Measurements from ENCODE around the gene MRPL10.

The MRPL10 gene

DNA sequence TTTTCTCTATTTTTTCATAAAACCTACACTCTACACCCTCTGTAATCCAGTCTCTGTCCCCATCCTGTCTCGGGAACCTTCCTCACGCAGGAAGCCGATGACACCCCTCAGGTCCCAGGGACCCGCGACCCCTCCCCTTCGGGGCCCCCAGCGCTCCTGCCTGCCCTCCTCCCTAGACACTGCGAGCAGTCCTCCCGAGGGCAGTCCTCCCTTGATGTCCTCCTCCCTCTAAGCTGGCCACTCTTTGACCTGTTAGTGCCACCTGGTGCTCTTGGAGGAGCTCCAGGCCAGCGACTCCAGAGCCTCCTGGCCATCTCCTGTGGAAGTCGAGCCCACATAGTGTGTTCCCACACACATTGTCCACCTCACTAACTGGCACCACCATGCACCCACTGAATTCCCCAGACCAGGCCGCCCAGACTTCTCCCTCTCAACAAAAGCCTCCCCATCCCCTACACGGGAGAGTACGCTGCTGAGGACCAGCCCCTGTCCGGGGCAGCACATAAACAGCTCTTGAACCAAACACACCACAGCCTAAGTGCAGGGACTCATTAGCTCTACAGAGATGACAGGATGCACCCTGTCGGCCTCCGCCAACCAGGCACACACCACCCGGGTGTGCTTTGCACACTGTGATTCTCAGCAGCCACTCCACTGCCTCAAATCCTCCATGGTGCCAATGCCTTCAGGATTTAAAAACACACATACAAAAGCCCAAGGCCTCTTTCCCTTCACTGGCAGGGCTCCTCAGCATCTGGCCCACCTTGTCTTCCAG lies 19.0 kb downstream of the MRPL10 start:
- DNase-seq (ENCODE audit: low read depth), result no peak

GRCh38 chr17:47811709-47812108 lies 19.6 kb downstream of the MRPL10 start:
- DNase-seq (ENCODE audit: low read depth), result no peak

GRCh38 chr17:47810901-47811635 lies 20.3 kb downstream of the MRPL10 start:
- DNase-seq (ENCODE audit: low read depth), result no peak

DNA sequence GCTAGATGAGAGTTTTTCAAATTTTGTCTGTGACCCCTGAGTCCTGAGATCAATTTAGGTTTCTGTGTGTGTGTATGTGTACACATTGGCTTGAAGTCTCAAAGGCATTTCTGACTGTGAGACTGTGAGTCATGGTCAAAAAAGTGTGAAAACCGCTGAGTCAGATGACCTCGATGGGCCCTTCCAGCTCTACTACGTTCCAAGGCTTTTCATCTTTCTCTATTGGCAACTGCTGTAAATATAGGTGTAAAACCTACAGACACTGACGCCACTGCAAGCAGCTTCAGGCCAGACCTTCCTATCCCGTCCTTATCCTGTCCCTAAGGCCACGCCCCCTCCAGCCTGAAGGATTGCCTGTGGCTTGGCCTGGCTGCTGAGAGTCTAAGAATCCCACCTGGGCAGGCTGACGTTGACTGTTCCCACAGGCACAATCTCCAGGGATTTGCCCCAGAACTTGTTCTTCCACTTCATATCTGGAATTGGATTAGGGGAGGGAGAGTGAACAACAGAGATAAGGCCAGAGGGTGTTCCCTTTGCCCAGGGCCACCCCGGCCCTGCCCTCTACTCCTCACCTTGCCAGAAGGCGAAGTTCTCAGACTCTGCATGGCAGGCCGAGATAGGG lies 21.0 kb downstream of the MRPL10 start:
- DNase-seq (ENCODE audit: low read depth), result no peak

- no peak for DNase-seq (ENCODE audit: low read depth)
These were observed 22.4 kb downstream of the MRPL10 start for GRCh38 chr17:47808830-47809480.

- no peak for DNase-seq (ENCODE audit: low read depth)
These were observed 23.1 kb downstream of the MRPL10 start for GRCh38 chr17:47808036-47808829.

- no peak for DNase-seq (ENCODE audit: low read depth)
These were observed 23.9 kb downstream of the MRPL10 start for GRCh38 chr17:47807421-47807820.

GRCh38 chr17:47806913-47807255 lies 24.5 kb downstream of the MRPL10 start:
- no peak for DNase-seq (ENCODE audit: low read depth)

DNA sequence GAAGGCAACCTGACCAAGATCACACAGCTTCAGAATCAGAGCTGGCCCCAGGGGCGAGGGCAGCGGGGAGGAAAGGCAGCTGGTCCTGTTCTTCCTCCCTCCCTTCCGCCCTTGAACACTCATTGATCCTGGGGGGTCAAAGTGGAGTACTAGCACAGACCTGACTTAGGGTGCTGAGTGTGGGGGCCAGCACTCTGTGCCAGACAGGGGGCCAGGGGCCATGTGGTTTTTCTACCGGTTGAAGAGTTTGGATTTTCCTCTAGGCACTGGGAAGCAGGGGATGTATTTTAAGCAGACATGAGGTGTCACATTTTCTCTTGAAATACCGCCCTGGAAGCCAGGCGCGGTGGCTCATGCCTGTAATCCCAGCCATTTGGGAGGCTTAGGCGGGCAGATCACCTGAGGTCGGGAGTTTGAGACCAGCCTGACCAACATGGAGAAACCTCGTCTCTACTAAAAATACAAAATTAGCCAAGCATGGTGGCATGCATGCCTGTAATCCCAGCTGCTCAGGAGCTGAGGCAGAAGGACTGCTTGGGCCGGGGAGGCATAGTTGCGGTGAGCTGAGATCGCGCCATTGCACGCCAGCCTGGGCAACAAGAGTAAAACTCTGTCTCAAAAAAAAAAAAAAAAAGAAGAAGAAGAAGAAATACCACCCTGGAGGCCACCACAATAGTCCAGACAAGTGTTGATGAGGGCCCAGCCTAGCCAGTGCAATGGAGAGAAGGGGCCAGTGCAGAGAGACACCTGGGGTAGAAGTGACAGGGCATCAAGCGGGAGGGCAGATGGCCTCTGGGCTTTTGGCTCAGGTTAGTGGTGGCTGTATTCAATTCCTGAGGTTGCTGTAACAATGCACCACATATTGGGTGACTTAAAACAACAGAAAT lies 25.1 kb downstream of the MRPL10 start:
- no peak for DNase-seq (ENCODE audit: low read depth)

GRCh38 chr17:47804461-47804860 lies 26.9 kb downstream of the MRPL10 start:
- no peak for DNase-seq (ENCODE audit: low read depth)

DNA sequence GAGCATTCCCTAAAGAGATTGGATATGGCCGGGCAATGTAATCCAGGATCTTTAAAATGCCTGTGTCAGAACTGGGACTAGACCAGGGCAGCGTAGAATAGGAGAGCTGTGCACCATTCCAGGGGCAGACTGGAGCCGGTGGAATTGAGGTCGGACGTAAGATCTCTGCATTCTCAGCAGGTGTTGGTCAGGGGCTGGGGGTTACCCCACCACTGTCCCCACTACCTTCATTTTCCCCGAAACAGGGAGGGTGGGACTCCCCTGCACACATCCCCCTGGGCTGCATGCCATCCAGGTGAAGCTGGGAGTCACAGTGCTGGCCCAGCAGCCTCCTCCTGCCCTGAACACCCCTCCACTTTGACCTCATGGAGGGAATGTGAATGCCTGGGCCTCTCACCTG lies 27.6 kb downstream of the MRPL10 start:
- no peak for DNase-seq (ENCODE audit: low read depth)

GRCh38 chr17:47803201-47803600 lies 28.1 kb downstream of the MRPL10 start:
- DNase-seq (ENCODE audit: low read depth), result no peak

DNA sequence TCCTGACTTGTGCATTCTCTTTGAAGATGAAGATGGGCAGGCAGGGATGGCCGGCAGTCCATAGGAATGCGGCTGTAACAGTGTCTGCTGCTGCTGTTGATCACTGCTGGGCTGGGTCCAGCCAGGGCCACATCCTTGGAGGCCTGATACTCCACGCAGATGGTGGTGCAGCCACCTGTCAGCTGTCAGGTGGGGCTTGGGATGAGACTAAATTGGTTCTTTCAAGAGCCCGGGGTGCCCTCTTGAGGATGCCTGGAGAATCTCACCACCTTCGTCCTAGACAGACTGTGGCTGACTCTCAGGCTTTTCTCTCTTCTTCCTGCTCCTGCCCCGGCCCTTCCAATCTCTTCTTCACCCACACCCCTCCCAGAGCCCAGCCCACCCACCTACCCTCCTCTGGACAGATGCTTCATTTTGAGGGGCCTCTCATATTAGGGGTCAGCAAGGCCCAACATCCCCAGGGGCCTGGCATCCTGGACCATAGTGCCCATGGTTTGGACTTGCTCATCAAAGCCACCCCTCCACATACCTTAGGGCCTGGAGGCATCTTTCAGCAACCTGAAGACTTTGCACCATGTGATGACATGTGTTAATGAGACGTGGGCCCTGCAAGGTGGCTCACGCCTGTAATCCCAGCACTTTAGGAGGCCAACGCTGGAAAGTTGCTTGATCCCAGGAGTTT lies 28.9 kb downstream of the MRPL10 start:
- DNase-seq (ENCODE audit: low read depth), result no peak

GRCh38 chr17:47801906-47802305 lies 29.4 kb downstream of the MRPL10 start:
- no peak for DNase-seq (ENCODE audit: low read depth)

DNA sequence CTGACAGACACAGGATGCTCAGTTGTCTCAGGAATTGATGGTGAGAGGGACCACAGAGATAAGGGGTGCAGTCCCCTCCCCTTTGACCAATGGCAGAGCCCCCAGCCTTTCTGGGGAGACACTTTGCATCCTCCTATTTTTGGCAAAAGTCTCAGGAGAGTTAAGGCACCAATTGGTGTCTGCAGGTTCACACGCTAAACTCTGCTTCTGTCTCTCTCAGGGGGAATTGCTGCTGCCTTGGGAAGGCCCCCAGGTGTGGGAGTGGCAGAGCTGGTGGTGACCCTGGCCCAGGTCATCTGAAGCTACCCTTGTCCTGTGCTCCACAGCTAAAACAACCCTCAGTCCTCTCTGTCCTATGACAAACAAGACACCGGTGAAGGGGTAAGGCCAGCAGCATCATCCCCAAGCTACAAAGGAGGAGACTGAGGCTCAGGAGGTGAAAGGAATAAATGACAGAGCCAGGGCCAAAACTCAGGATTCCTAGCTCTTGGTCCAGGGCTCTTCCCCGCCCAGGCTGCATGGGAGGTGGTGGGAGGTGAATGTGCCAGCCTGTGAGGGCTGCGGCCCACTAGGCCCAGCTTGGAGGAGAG lies 30.1 kb downstream of the MRPL10 start:
- no peak for DNase-seq (ENCODE audit: low read depth)

- DNase-seq (ENCODE audit: low read depth), result no peak
These were observed 30.7 kb downstream of the MRPL10 start for GRCh38 chr17:47800686-47801085.

- DNase-seq (ENCODE audit: low read depth), result no peak
These were observed 33.5 kb downstream of the MRPL10 start for GRCh38 chr17:47797797-47798196.

DNA sequence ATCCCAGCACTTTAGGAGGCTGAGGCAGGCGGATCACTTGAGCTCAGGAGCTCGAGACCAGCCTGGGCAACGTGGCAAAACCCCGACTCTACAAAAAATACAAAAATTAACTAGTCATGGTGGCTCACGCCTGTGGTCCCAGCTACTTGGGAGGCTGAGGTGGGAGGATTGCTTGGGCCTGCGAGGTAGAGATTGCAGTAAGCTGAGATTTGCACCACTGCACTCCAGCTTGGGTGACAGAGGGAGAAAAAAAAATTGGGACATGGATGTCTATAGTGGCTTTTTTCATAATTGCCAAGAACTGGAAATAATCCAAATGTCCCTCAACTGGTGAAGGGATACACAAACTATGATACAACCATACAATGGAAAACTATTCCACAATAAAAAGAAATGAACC lies 38.4 kb downstream of the MRPL10 start:
- no peak for DNase-seq (ENCODE audit: low read depth)

DNA sequence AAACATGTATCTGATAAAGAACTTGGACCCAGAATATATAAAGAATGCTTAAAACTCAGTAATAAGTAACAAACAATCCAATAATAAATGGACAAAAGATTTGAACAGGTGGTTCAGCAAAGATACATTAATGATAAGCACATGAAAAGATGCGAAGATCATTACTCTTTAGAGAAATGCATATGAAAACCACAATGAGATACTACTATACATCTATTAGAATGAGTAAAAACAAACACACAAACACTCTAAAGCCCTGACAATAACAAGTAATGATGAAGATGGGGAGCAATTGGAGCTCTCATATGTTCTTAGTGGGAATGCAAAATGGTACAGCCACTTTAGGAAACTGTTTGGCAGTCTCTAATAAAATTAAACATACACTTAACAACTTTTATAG lies 38.9 kb downstream of the MRPL10 start:
- no peak for DNase-seq (ENCODE audit: low read depth)

DNA sequence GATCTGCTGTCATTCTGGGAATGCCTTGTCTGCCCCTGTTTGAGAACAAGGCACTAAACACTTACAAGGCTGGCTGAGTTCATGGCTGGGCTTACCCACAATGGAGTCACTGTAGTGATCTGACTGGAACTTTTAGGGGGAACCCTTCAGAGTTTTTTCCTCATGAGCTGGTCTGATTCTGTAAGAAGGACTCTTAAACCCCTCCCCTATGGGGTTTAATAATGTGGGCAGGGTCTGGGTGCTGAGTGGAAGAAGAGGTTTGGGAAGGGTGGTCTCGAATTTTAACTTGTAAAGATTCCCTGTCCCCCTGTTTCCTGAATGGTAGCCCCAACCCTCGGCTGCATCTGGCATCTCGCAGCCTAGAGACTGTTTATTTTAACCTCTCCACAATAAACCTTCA lies 40.3 kb downstream of the MRPL10 start:
- DNase-seq (ENCODE audit: low read depth), result no peak

Data from stimulated activated CD8-positive, alpha-beta memory T cell treated with anti-CD3 and anti-CD28 coated beads, Interleukin-15, amount 100 ng/mL, for 24 hours (primary cell).